SK-MEL-5 (cell line): ENCODE results near the gene NTHL1. TPM values are rescaled to one million over a fixed set of nuclear protein-coding genes. Genes with fewer than 3 reads are reported as not detected.

Source experiments
- DNase-seq: peaks from one replicate; pipeline ENCODE4 v3.0.0-alpha.2; 2016; ENCODE audit warnings: low read depth, low spot score
- in situ Hi-C: cut with HindIII; loops from 2 replicates; pipeline ENCODE4 v1.10.0; 2016; ENCODE audit warnings: low sequenced_read_pairs, high pct_unique_total_duplicates, low pct_unique_long_range_greater_than_20kb
- total RNA-seq: library from RNA; depleted of rRNA; stranded (reverse); fragments of >200 nt; shearing (Covaris generic); gene quantifications from 2 replicates; pipeline ENCODE4 v1.2.3, GENCODE V29; 2014

The NTHL1 gene
- total RNA-seq, 1 experiment from 2014 or later: 27.0 TPM

DNA sequence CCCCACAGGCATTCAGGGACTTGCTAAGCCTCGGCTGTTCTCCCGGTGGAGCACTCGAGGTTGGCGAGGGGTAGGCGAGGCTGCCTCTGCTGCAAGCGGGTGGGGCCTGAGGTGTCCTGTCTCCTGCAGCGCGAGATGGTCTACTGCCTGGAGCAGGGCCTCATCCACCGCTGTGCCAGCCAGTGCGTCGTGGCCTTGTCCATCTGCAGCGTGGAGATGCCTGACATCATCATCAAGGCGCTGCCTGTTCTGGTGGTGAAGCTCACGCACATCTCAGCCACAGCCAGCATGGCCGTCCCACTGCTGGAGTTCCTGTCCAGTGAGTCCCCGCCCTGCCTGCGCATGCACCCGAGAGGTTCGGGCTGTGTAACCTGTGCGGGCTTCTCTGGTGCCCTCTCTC is 26.4 kb upstream of the NTHL1 start:
- in situ Hi-C loops: no loop called here
- no peak for DNase-seq

DNA sequence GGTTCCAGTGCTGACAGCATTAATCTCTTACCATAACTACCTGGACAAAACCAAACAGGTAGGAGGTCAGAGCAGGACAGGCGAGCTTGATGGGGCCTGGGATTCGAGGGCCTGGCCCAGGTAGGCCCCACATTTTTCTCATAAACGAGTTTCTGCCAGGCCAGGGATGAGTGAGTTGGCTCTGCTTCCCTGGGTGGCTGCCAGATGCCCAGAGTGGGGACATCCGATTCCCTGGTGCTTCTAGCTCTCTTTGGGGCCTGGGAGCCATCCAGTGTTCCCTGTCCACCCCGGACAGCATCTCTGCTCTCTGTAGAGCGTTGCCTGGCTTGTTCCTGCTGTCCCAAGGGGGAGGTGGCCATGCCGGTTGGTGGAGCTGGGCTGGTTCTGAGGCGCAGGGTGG is 25.3 kb upstream of the NTHL1 start:
- in situ Hi-C loops: no loop called here
- DNase-seq: no peak

DNA sequence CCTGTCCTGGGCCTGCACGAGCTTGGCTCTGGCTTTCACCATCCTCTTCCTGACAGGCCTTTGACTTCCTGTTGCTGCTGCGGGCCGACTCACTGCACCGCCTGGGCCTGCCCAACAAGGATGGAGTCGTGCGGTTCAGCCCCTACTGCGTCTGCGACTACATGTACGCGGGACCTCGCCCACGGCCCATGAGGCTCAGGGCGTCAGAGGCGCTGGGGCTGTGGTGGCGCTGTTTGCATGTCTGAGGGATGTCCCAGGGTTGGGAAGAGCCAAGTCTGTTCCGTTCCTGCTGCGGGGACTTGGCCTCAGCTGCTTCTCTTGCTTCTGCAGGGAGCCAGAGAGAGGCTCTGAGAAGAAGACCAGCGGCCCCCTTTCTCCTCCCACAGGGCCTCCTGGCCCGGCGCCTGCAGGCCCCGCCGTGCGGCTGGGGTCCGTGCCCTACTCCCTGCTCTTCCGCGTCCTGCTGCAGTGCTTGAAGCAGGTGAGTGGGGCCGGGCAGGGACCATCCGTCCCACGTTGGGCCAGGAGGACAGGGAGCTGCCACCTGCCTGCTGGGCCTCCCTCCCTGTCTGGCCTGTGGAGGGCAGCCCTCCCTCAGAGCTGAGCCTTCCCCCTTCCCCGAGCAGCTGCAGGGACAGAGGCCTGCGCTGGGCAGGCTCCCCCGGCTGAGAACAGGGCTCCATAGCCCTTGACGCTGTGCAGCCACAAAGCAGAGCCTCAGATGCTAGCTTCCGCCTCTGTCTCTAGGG is 24.0 kb upstream of the NTHL1 start:
- in situ Hi-C loops: no loop called here
- DNase-seq: no peak

DNA sequence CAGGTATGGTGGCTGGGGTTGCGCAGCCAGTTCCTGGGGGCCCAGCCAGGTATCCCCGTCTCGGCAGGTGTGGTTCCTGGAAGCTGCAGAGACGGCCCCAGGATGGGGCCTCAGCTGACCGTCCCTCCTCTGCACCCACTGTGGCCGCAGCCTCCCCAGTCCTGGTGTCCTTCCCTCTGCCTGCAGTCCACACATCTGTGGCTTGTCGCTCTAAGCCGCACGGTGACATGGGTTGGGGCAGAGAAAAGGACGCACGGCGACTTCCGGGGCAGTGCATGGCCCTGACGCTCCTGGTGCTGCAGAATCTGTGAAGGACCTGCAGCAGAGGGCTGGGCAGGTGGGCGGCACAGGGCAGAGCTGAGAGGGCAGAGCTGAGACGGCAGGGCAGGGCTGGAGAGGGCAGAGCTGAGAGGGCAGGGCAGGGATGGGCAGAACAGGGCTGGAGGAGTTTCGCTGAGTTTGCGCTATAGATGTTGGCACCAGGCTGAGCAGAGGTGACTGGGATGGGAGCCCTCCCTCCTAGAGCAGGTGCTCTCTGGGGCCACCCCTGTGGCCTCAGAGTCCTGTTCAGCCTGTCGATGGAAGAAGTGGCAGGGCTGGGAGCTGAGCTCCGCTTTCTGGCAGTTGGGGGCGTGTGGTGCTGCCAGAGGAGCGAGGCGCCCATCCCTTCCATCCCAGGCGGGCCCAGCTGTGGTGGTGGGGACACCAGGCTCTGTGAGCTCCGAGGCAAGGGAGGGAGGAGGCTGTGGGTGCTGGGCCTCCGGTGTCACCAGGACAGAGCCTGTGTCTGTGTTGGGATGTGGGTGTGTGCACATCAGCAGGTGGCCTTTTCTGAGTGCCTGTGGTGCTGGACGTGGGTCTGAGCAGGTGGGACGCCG is 23.2 kb upstream of the NTHL1 start:
- in situ Hi-C loops: no loop called here
- DNase-seq: no peak

DNA sequence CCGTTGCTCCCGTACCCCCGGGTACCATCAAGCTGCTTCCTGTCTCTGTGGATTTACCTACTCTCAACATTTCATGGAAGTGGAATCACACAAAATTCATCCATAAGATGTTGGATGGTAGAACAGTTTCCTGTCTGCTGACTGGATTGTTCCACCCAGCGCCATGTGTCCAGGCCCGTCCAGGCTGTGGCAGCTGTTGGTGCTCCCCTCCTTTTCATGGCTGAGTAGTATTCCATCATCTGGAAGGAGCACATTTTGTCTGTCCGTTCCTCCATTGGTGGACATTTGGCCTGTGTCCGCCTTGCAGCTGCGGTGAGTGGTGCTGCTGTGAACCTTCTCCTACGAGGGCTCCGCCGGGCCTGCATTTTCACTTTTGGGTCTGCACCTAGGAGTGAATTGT is 18.5 kb upstream of the NTHL1 start:
- DNase-seq: no peak
- in situ Hi-C loops: no loop called here

DNA sequence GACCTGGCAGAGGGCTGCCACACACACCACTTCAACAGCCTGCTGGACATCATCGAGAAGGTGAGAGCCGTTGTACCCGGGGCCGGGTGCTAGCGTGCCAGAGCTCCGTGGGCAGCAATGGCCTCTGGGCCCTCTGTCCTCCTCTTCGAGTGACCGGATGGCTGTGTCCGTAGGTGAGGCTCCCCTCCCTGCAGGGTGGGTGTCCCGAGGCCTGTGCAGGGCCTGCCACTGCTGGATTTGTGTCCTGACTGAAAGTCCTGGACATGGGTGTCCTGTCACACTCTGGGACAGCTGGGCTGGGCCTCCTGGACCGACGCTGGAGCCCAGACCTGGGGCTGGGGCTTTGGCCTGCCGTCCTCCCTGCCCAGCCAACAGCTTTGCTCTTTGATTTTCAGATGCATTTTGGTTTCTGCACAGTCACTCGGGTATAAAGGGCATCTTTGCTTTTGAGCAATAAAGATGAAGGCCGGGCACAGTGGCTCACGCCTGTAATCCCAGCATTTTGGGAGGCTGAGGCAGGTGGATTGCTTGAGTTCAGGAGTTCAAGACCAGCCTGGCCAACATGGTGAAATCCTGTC is 16.8 kb upstream of the NTHL1 start:
- DNase-seq: no peak
- in situ Hi-C loops: no loop called here

DNA sequence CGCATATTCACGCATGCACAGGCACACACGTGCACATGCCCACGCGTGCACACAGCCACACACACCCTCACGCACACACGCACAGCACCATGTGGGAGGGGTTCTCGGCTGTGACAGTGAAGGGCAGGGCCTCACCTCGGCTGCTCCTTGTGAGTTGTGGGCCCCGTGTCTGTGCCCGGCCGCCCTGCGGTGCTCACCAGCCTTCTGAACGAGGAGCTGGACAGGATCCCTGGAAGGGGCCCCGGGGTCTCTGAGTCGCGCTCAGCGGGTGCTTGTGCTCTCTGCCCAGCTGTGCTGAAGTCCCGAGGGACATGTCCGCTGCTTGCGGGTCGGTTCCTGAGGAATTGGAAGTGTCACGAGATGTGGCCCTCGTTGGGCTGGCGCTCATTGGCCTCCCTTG is 16.2 kb upstream of the NTHL1 start:
- in situ Hi-C loops: no loop called here
- no peak for DNase-seq

DNA sequence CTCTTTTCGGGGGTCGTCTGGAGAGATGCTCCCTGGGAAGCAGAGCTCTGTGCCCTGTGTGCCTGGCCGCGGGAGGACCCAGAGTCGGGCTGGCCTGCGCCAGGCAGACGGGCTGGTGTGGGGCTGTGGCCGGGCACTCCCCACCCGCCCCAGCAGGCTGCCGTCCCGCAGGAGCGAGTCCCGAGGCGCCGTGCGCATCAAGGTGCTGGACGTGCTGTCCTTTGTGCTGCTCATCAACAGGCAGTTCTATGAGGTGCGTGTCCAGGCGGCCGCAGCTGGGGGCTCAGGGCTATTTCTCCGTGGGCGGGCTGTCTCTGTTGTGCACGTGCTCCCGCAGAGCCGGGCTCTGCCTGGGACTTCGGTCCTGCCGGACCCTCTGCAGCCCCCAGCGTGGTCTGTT is 15.2 kb upstream of the NTHL1 start:
- in situ Hi-C loops: no loop called here
- no peak for DNase-seq

DNA sequence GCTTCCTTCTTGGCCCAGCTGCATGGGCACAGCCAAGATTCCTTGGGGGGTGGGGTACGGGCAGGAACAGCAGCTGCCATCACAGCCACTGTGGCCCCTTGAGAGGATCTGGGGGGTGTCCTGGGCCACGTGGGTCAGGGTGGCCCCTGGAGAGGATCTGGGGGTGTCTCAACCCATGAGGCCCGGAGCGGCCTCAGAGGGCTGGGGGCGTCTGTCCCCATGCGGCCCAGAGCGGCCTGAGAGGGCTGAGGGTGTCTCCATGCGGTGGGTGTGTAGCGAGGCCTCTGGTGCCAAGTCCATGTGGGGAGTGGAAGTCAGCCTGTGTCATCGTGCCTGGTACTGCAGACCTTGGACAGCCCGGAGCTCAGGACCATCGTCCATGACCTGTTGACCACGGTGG is 13.9 kb upstream of the NTHL1 start:
- DNase-seq: no peak
- in situ Hi-C loops: no loop called here

DNA sequence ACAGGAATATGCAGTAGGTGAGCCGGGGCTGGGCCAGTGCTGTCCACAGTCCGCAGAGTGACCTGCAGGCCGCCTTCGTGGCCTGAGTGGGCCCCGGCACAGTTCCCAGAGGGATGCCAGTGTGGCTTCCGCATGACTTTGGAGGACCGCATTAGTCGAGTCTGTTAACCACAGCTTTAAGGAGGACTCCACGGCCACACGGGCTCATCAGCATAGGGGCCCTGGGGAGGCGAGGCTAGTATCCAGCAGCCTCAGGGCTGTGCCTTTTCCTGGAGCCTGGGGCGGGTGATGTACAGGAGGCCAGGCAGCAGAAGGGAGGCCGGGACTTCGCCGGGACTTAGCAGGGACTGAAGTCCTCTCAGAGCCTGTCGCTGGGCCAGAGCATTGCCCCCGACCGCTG is 13.4 kb upstream of the NTHL1 start:
- no peak for DNase-seq
- in situ Hi-C loops: no loop called here

DNA sequence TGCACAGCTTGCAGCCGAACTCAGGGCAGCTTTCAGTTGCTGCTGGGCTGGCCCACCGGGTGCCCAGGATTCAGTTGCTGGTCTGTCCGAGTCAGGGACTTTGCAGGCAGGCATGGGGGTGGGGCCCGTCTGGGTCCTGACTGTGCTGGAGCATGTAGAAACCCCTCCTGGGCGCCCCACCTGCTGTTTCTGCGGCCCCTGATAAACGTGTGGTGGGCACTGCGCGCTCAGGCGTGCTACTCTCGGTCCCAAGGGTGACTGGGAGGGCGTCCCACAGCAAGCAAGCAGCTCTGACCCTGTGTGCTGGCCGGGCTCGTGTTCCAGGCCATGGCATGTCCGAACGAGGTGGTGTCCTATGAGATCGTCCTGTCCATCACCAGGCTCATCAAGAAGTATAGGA is 12.7 kb upstream of the NTHL1 start:
- no peak for DNase-seq
- in situ Hi-C loops: no loop called here

DNA sequence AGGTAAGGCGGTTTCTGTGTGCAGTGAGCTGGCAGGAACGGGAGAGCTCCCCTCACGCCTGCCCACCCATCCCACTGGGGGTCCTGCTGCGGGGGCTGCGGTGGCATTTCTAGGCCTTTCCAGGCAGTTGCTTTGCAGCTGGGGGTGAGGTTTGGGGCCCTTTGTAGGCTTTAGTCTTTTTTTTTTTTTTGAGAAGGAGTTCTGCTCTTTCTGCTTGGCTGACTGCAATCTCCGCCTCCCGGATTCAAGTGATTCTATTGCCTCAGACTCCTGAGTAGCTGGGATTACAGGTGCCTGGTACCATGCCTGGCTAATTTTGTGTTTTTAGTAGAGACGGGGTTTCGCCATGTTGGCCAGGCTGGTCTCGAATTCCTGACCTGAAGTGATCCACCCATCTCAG is 11.2 kb upstream of the NTHL1 start:
- in situ Hi-C loops: no loop called here
- DNase-seq: no peak

DNA sequence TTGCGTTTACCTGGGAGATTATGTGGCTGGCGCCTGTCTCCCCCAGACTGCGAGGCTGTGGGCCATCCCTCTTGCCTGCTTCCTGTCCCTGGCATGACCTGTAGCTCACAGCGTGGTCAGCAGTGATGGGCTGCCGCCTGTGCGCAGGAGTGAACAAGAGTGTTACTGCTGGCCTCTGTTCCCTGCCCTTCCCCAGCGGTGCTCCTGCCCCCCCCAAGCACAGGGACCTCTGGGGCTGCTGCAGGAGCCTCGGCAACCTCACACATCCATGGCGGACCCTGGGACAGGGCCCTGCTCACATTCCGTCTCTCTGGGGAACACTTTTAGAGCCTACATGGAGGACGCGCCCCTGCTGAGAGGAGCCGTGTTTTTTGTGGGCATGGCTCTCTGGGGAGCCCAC is 10.8 kb upstream of the NTHL1 start:
- in situ Hi-C loops: no loop called here
- no peak for DNase-seq

DNA sequence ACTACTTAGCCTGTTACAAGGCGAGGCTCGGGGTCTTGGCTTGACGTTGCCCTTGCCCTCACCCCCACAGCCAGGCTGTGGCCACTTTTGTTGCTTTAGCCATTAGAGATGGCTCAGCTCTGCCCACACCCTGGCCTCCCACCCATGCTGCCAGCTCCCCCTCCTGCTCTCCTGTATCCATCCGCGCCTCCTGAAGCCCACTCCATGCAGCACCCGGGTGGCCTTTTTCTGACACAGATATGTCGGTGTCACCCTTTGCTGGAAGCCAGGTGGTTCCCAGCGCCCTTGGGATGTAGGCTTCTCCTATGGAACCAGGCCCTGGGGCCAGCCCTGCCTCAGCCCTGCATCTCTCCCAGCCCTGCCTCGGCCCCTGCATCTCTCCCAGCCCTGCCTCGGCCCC is 9.8 kb upstream of the NTHL1 start:
- in situ Hi-C loops: no loop called here
- no peak for DNase-seq

DNA sequence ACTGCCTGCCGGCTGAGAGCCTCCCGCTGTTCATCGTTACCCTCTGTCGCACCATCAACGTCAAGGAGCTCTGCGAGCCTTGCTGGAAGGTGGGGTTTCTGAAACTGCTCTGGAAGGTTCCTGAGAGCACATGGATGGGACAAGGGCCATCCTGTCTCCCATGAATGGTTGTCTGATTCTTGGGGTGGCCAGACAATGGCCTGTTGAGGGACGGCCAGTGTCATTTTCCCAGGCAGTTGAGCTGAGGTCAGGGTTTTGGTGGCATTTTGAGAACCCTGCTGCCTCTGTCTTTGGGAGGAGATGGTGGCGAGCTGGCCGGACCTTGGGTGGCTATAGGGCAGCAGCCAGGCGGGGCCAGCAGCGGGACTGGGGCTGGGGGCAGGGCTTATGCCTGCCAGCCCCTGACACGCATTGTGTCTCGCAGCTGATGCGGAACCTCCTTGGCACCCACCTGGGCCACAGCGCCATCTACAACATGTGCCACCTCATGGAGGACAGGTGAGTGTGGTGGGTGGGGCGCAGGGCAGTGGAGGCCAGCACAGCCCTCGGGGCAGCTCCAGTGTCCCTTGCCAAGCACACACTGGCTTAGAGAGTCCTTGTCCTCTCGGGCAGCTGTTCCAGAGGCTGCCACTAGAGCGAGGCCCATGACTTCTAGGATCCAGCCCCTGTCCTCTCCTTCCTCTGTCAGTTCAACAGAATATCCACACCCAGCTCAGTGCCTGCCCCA is 9.2 kb upstream of the NTHL1 start:
- in situ Hi-C loops: no loop called here
- DNase-seq: peak; percentile 20

DNA sequence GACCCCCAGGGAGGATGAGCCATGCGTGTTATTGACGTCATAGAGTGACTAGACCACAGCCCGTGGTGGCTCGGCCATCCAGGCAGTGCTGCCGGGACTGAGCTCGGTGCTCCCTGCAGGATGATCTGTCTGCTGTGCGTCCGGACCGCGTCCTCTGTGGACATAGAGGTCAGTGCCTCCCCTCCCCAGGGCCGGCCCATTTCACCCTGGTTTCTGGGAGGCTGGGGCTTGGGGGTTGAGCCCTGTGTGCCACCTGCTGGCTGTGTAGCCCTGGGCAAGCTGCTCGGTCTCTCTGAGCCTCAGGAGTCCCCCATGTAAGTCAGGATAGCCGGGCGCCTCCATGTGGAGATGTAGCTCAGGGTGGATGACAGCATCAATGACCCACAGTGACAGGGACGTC is 8.4 kb upstream of the NTHL1 start:
- in situ Hi-C loops: no loop called here
- DNase-seq: peak; percentile 16

DNA sequence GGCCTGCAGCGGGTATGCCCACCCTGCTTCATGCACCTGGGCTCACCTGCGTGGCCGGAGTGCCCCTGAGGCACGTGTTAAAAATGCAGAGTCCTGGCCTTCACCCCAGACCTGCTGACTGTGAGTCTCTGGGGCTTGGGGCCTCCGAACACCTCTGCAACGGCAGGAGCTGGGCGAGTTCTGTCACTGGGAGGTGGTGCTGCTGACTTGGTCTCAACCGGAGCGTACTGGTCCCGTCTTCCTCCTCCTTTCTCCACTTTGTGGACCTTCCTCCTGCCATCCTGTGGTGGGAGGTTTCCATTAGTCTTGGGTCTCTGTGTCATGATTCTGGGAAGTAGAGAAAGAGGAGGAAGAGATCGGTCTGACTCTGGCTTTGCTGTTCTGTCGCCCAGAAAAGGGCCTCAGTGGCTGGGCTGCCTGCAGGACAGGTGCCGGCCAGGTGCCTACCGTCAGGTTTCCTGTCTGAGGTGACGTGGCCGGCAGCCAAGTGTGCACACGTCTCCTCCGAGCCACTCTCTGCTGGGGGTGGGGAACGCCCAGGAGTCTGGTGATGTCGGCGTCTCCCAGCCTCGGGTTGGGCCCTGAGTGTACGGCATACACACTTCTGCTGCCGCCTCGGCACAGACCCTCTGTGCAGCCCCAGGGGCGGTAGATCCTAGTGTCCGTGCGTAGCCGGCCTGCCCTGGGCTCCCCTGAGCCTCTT is 7.1 kb upstream of the NTHL1 start:
- in situ Hi-C loops: no loop called here
- no peak for DNase-seq

DNA sequence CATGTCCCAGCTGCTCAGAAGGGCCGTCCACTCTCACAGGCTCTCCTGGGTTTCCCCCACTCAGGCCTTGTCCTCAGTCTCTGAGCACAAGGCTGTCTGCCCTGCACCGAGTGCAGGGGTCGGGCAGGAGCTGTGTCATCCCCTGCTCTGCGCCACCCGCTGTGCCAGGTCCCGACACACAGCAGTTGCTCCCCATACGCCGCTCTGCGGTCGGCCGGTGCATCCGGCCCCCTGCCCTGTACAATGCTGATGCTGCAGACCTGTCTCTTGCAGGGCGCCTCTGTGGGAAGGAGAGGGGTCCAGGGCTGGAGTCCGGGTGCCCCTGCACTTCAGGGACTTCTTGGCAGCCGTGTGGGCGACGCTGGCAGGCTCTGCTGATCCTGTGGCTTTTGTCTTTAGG is 6.3 kb upstream of the NTHL1 start:
- in situ Hi-C loops: no loop called here
- DNase-seq: no peak
